H7 (cell line): ENCODE results near the gene EPHB2. TPM values are rescaled to one million over a fixed set of nuclear protein-coding genes. Genes with fewer than 3 reads are reported as not detected.
A peak's percentile ranks its signal among the peaks of the same experiment; 100 is the strongest.
"Not testable (repeated sequence)": the region's sequence is repeated elsewhere in the genome, so short reads cannot be mapped to it uniquely, and the experiment has no call there.

ENCODE experiments used
- DNase-seq: peaks from one replicate; pipeline ENCODE4 v3.0.0; 2012
- H3K27me3 ChIP-seq: 2 replicates; pipeline ENCODE4 v1.6.0; 2011; ENCODE audit warnings: mild to moderate bottlenecking, low read length; ENCODE audit not compliant: control insufficient read depth, insufficient read depth
- H3K36me3 ChIP-seq: replicated peaks from 2 replicates; pipeline ENCODE4 v1.5.1; 2011; ENCODE audit warnings: low read length; ENCODE audit not compliant: control insufficient read depth, insufficient read depth
- H3K4me3 ChIP-seq: 2 replicates; pipeline ENCODE4 v1.5.1; 2011; ENCODE audit warnings: low read depth, mild to moderate bottlenecking, control low read depth, low read length, moderate library complexity; ENCODE audit not compliant: insufficient read depth
- total RNA-seq: library from RNA; depleted of rRNA; stranded (reverse); fragments of >200 nt; shearing (Covaris generic); gene quantifications from 2 replicates; pipeline ENCODE4 v1.2.3, GENCODE V29; 2014

The EPHB2 gene
- total RNA-seq, 1 experiment from 2014 or later = 14.8 TPM

GRCh38 chr1:22824975-22825374, 114.3 kb downstream of the EPHB2 start:
- no peak overlapping the region for H3K4me3 ChIP-seq
- H3K36me3 ChIP-seq = no peaks in the 10 kb centered on the region
- no peak for DNase-seq
- no peaks in the 10 kb centered on the region for H3K27me3 ChIP-seq

GRCh38 chr1:22825486-22826189, 115.0 kb downstream of the EPHB2 start:
- DNase-seq = no peak
- Histone ChIP-seq H3K27me3 (no peaks in the 10 kb centered on the region), H3K4me3 (no peak overlapping the region), H3K36me3 (no peaks in the 10 kb centered on the region)

- H3K4me3 ChIP-seq = no peak overlapping the region
- H3K36me3 ChIP-seq = no peaks in the 10 kb centered on the region
- peak; percentile 81 for DNase-seq
- H3K27me3 ChIP-seq = no peaks in the 10 kb centered on the region
Measured at GRCh38 chr1:22826604-22827580, 116.3 kb downstream of the EPHB2 start.

- H3K27me3 ChIP-seq = no peaks in the 10 kb centered on the region
- no peaks in the 10 kb centered on the region for H3K36me3 ChIP-seq
- no peak overlapping the region for H3K4me3 ChIP-seq
- DNase-seq = no peak
Measured at GRCh38 chr1:22827666-22828483, 117.2 kb downstream of the EPHB2 start.

- Histone ChIP-seq H3K27me3 (no peaks in the 10 kb centered on the region), H3K4me3 (no peak overlapping the region)
- peak; percentile 74 for DNase-seq
Measured at GRCh38 chr1:22828484-22829308, 118.1 kb downstream of the EPHB2 start.

GRCh38 chr1:22829309-22829989, 118.8 kb downstream of the EPHB2 start:
- Histone ChIP-seq H3K4me3 (no peak overlapping the region), H3K36me3 (no peaks in the 10 kb centered on the region), H3K27me3 (no peaks in the 10 kb centered on the region)
- no peak for DNase-seq

More at GRCh38 chr1:22828484-22829308, 118.1 kb downstream of the EPHB2 start:
- H3K36me3 ChIP-seq = no peaks in the 10 kb centered on the region

- no peaks in the 10 kb centered on the region for H3K27me3 ChIP-seq
- no peaks in the 10 kb centered on the region for H3K36me3 ChIP-seq
- DNase-seq = no peak
- H3K4me3 ChIP-seq = no peak overlapping the region
Measured at GRCh38 chr1:22830041-22830566, 119.5 kb downstream of the EPHB2 start.

GRCh38 chr1:22830757-22831340, 120.2 kb downstream of the EPHB2 start:
- Histone ChIP-seq H3K27me3 (no peaks in the 10 kb centered on the region), H3K4me3 (no peak overlapping the region), H3K36me3 (no peaks in the 10 kb centered on the region)
- no peak for DNase-seq

- Histone ChIP-seq H3K4me3 (no peak overlapping the region), H3K36me3 (no peaks in the 10 kb centered on the region), H3K27me3 (no peaks in the 10 kb centered on the region)
- no peak for DNase-seq
Measured at GRCh38 chr1:22831729-22832413, 121.2 kb downstream of the EPHB2 start.

GRCh38 chr1:22832414-22832786, 121.8 kb downstream of the EPHB2 start:
- Histone ChIP-seq H3K4me3 (no peak overlapping the region), H3K36me3 (no peaks in the 10 kb centered on the region), H3K27me3 (no peaks in the 10 kb centered on the region)
- DNase-seq = no peak

GRCh38 chr1:22833699-22834098, 123.1 kb downstream of the EPHB2 start:
- no peaks in the 10 kb centered on the region for H3K27me3 ChIP-seq
- no peak for DNase-seq
- H3K4me3 ChIP-seq = no peak overlapping the region
- no peaks in the 10 kb centered on the region for H3K36me3 ChIP-seq

GRCh38 chr1:22834420-22834819, 123.8 kb downstream of the EPHB2 start:
- not testable (repeated sequence) for H3K36me3 ChIP-seq, H3K4me3 ChIP-seq, H3K27me3 ChIP-seq, DNase-seq
